C4-2B (cell line): ENCODE results near the gene CENPA.
"Not testable (repeated sequence)": the region's sequence is repeated elsewhere in the genome, so short reads cannot be mapped to it uniquely, and the experiment has no call there.

Source experiments
- ZFX ChIP-seq: fragments of 450-650 bp; IDR thresholded peaks from 2 replicates; pipeline ENCODE4 v1.6.1; 2017
- TF ChIP-seq, protein P1 (sequence below): fragments of 450-650 bp; conservative IDR thresholded peaks from 2 replicates; pipeline ENCODE4 v1.5.1; 2017; ENCODE audit warnings: mild to moderate bottlenecking

DNA sequence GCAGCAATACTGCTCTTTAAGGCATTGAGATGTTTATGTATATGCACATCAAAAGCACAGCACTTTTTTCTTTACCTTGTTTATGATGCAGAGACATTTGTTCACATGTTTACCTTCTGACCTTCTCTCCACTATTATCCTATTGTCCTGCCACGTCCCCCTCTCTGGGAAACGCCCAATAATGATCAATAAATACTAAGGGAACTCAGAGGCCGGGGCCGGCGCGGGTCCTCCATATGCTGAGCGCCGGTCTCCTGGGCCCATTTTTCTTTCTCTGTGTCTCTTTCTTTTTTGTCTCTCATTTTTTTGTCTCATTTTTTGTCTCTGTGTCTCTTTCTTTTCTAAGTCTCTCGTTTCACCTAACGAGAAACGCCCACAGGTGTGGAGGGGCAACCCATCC lies 35.4 kb upstream of the CENPA start:
- TF ChIP-seq, protein P1, sequence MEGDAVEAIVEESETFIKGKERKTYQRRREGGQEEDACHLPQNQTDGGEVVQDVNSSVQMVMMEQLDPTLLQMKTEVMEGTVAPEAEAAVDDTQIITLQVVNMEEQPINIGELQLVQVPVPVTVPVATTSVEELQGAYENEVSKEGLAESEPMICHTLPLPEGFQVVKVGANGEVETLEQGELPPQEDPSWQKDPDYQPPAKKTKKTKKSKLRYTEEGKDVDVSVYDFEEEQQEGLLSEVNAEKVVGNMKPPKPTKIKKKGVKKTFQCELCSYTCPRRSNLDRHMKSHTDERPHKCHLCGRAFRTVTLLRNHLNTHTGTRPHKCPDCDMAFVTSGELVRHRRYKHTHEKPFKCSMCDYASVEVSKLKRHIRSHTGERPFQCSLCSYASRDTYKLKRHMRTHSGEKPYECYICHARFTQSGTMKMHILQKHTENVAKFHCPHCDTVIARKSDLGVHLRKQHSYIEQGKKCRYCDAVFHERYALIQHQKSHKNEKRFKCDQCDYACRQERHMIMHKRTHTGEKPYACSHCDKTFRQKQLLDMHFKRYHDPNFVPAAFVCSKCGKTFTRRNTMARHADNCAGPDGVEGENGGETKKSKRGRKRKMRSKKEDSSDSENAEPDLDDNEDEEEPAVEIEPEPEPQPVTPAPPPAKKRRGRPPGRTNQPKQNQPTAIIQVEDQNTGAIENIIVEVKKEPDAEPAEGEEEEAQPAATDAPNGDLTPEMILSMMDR: not testable (repeated sequence)
- TF ChIP-seq ZFX: not testable (repeated sequence)
